Kidney epithelial cell (primary cell): ENCODE results near the gene ZCCHC24. TPM values are rescaled to one million over a fixed set of nuclear protein-coding genes. Genes with fewer than 3 reads are reported as not detected.

ENCODE experiments used
- DNase-seq: peaks from one replicate; pipeline ENCODE4 v3.0.0-alpha.2; 2010; ENCODE audit warnings: low read depth
- H3K27me3 ChIP-seq: 2 replicates; pipeline ENCODE4 v1.6.0; 2011; ENCODE audit warnings: low read length; ENCODE audit not compliant: control insufficient read depth, insufficient read depth
- H3K36me3 ChIP-seq: 2 replicates; pipeline ENCODE4 v1.5.1; 2011; ENCODE audit warnings: low read length; ENCODE audit not compliant: control insufficient read depth, insufficient read depth
- H3K4me3 ChIP-seq: 2 replicates; pipeline ENCODE4 v1.5.1; 2011; ENCODE audit warnings: low read depth, mild to moderate bottlenecking, control low read depth, low read length
- CTCF ChIP-seq: IDR thresholded peaks from 2 replicates; pipeline ENCODE4 v1.5.1; 2011; ENCODE audit warnings: mild to moderate bottlenecking, moderate library complexity, low read length, control low read depth, inconsistent platforms; ENCODE audit not compliant: insufficient read depth, poor library complexity, severe bottlenecking
- total RNA-seq: library from RNA; depleted of rRNA; stranded (reverse); fragments of >200 nt; gene quantifications from 2 replicates; pipeline ENCODE4 v1.2.3, GENCODE V29; 2015

Gene ZCCHC24
- total RNA-seq, 1 donor from 2014 or later: 6.2 TPM

GRCh38 chr10:79483948-79484347 is 38.5 kb upstream of the ZCCHC24 start:
- no peak for DNase-seq
- no peak for TF ChIP-seq CTCF
- Histone ChIP-seq H3K4me3 (no peak overlapping the region), H3K36me3 (no peaks in the 10 kb centered on the region), H3K27me3 (no peaks in the 10 kb centered on the region)

- TF ChIP-seq CTCF: no peak
- no peak for DNase-seq
- H3K27me3 ChIP-seq: no peaks in the 10 kb centered on the region
- no peak overlapping the region for H3K4me3 ChIP-seq
- no peaks in the 10 kb centered on the region for H3K36me3 ChIP-seq
Observed at GRCh38 chr10:79483299-79483698, 37.9 kb upstream of the ZCCHC24 start.

GRCh38 chr10:79482741-79483140 is 37.3 kb upstream of the ZCCHC24 start:
- Histone ChIP-seq H3K27me3 (no peaks in the 10 kb centered on the region), H3K4me3 (no peak overlapping the region), H3K36me3 (no peaks in the 10 kb centered on the region)
- no peak for TF ChIP-seq CTCF
- DNase-seq: no peak

GRCh38 chr10:79482304-79482703 is 36.9 kb upstream of the ZCCHC24 start:
- no peaks in the 10 kb centered on the region for H3K36me3 ChIP-seq

GRCh38 chr10:79479283-79479909 is 34.0 kb upstream of the ZCCHC24 start:
- no peaks in the 10 kb centered on the region for H3K36me3 ChIP-seq
- no peak overlapping the region for H3K4me3 ChIP-seq
- H3K27me3 ChIP-seq: no peaks in the 10 kb centered on the region
- TF ChIP-seq CTCF: no peak
- no peak for DNase-seq

More at GRCh38 chr10:79482304-79482703, 36.9 kb upstream of the ZCCHC24 start:
- no peaks in the 10 kb centered on the region for H3K27me3 ChIP-seq
- no peak for DNase-seq
- TF ChIP-seq CTCF: no peak
- H3K4me3 ChIP-seq: no peak overlapping the region

- no peak overlapping the region for H3K4me3 ChIP-seq
- no peaks in the 10 kb centered on the region for H3K36me3 ChIP-seq
- DNase-seq: no peak
- no peak for TF ChIP-seq CTCF
- H3K27me3 ChIP-seq: no peaks in the 10 kb centered on the region
Observed at GRCh38 chr10:79477456-79477855, 32.0 kb upstream of the ZCCHC24 start.
